Activated T-cell treated with anti-CD3 and anti-CD28 coated beads for 1 hour (primary cell): Measurements from ENCODE around the gene GALNT2.

Source experiments
- DNase-seq: peaks from one replicate; pipeline ENCODE4 v3.0.0-alpha.2; 2020; ENCODE audit warnings: low read depth

Gene GALNT2

DNA sequence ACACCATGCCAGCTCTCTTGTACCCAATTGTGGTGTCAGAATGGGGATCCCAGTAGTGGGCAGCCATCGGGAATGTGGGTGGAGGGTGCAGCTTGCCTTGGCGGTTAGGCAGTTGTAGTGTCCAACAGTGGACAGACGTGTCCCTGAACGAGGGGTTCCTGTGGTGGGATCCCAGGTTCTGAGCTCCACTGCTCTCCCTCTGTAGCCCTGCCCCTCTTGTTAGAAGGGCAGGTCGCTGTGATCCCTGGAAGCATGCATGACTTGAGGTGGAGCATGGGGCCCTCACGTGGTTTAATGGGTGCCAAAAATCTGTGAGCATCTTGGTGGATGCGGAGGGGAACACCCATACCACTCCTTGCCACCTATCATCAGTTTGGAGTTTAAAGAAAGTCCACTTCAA lies 4.3 kb downstream of the GALNT2 start:
- DNase-seq = no peak

- DNase-seq = no peak
Measured at GRCh38 chr1:230072296-230072695, 5.3 kb downstream of the GALNT2 start.

DNA sequence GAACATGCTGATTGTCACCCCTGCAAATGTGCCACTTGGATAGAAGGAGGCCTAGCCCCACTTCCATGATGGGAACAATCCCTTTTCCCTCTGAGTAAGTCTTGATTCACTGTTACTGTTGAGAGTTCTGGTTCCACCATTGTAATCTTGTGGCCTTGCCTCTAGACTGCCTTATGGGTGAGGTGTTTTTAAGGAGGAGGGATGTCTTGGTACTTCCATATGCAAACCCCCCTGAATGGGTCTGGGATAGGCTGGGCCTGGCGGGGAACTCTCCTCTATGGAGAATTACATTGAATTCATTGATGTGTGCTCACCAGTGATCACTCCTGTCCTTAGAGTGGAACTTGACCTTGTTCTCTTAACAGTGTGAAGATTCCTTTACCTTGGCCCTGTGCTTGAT lies 5.8 kb downstream of the GALNT2 start:
- no peak for DNase-seq

GRCh38 chr1:230073371-230074035 lies 6.5 kb downstream of the GALNT2 start:
- no peak for DNase-seq

GRCh38 chr1:230074270-230074669 lies 7.2 kb downstream of the GALNT2 start:
- DNase-seq = no peak

- DNase-seq = no peak
Measured at GRCh38 chr1:230074762-230075161, 7.7 kb downstream of the GALNT2 start.

DNA sequence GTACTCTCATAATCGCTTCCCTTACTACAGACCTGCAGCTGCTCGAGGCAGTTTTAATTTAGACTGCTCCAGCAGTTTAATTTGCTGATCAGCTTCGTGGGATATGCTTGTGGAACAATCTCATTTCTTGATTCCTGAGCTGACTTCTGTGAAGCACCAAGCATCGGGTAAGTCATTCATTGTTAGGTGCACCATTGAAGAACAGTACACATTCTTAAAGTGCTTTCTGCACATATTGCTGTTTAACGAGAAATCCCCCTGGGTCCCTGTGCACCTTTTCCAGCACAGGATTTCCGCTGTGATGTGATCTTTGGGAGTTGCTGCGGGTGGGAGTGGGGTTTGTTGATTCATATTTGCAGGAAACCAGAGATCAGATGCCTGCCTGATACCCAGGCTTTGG lies 9.1 kb downstream of the GALNT2 start:
- no peak for DNase-seq

DNA sequence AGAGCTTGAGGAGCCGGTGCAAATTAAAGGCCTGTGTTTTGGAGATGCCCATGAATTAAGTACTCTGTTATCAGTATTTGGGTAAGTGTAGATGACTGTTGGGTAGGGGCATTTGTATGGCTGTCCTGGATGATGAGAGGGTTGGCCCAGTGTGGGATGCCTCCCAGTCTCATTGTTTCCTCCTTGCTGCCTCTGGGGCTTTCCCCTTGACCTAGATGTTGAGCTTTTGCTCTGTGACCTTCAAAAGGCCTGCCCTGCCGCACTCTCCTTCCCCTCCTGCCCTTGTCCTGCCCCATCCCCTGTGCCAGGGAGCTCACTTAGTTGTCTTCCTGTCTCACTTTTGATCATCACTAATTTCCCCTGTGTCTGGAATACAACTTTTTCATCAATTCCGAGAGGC lies 10.0 kb downstream of the GALNT2 start:
- DNase-seq = no peak

- DNase-seq = no peak
Measured at GRCh38 chr1:230077436-230078213, 10.6 kb downstream of the GALNT2 start.

DNA sequence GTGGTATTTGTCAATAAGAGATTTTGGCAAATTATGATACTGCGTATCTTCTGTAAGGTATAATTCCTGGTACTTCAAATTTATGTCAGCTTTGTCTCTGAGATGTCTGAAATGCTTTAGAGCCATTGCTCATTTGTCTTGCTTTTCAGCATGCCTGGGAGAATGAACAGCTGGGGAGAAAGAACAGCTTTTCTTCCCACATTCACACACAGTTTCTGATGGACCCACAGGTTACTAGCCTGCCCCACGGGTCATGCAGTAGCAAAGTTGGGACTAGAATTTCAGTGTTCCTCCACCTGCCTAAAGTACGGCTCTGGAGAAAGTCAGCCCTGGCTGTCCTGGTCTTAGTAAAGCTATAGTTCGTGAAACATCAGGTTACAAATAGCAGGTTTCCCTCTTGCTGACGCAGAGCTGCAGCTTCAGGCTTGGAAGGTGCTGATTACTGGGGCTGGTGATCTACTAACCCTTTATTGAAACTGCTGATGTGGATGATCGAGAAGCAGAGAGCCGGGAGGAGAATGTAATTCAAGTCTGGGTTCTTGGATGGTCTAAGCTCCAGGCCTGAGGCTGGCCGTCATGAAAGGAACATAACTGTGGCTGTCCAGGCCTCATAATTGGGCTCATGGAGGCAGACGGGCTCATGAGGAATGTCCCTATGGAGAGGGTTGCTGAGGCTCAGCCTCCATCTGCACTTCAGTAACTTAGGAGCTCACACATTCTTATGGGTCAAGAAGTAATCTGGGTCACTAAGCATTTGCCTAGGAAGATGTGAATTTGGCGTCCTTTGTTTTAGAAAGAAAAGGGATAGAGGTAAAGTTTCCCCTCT lies 12.4 kb downstream of the GALNT2 start:
- no peak for DNase-seq

DNA sequence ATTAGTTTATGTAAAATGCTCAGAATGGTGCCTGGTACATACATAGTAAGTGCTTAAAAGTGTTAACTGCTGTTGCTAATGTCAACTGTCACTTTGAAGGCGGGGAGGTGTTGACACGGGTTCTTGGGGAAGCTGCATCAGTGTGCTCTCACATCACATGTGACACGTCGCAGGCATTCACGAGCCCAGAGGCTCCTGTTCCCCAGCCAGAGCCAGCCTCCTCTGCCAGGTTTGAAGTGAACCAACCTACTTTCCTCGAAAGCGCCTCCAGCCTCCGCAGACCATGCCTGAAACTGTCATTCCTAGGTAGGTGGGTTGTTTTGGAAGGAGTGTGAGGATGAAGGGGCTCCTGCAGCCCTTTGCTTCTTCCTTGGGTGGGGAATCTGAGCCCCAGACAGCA lies 13.8 kb downstream of the GALNT2 start:
- DNase-seq = no peak

GRCh38 chr1:230081751-230082150 lies 14.7 kb downstream of the GALNT2 start:
- DNase-seq = no peak

DNA sequence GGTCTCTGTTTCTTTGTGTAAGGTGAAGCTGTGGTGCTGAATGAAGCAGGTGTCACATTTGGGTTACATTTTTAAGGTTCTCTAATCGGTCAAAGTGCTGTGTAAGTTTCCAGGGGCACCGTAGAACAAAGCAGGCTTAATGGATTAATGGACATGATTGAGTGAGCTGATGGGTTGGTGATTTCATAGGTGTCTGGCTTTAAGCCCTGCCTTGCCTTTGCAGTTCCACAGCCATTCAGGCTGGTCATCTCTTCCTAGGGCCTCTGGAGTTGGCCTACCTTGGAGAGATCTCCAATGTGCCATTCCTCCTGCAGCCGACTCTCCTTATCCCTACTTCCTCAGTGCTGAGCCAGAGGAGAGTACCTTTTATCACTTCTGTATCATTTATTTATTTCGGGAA lies 15.2 kb downstream of the GALNT2 start:
- no peak for DNase-seq

DNA sequence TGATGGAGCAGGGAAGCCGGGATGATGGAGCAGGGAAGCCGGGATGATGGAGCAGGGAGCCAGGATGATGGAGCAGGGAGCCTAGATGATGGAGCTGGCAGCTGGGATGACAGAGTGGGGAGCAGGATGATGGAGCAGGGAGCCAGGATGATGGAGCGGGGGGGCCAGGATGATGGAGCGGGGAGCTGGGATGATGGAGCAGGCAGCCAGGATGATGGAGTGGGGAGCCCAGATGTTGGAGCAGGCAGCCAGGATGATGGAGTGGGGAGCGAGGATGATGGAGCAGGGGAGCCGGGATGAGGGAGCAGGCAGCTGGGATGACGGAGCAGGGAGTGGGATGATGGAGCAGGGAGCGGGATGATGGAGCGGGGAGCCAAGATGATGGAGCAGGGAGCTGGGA lies 16.0 kb downstream of the GALNT2 start:
- no peak for DNase-seq

- no peak for DNase-seq
Measured at GRCh38 chr1:230083746-230084407, 16.8 kb downstream of the GALNT2 start.

- no peak for DNase-seq
Measured at GRCh38 chr1:230084408-230085177, 17.6 kb downstream of the GALNT2 start.

GRCh38 chr1:230085178-230085515 lies 18.1 kb downstream of the GALNT2 start:
- DNase-seq = no peak

- no peak for DNase-seq
Measured at GRCh38 chr1:230086151-230086550, 19.1 kb downstream of the GALNT2 start.

- DNase-seq = no peak
Measured at GRCh38 chr1:230087028-230087716, 20.1 kb downstream of the GALNT2 start.

DNA sequence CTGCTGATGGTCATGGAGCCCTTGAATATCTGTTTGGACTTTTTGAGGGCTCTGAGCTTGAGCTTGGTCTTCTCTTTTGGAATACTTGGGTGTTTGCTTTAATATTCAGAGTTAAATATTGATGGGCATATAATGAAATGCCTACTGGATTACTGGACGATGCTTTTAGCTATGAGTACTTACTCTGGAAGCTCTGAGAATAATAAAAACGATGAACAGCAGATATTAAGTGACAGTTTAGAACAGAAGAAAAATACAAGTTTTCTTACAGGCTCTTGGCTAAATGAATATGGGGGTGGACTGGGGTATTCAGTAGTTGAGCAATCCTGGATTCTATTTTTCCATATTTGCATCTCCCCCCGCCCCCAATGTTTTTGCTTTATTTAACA lies 20.7 kb downstream of the GALNT2 start:
- DNase-seq = no peak

DNA sequence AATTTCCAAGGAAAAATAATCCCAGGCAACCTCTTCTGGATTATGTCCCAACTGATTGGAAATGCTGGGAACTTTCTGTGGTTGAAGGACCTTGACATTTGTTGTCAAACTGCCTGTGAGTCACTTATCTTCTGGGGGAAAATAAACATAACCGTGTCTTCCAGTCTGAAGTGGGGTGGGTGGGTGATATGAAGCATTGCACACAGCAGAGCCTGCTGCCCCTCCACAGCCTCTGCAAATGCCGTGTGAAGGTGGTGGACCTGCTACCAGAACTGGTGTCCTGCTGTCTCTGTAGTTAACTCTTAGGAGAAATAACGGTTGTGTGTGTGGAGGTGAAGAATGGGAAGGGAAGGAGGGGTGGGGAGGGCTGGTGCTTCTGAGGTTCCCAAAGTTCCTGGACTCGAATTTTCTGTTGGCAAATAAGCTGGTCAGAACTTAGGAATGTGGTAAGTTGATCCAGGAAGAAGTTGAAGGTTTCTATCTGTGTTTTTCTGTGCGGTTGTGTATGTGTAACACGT lies 23.2 kb downstream of the GALNT2 start:
- no peak for DNase-seq
